Measurements from ENCODE around the gene CPTP. TPM values are rescaled to one million over a fixed set of nuclear protein-coding genes. Genes with fewer than 3 reads are reported as not detected.

The CPTP gene
- total and polyA plus RNA-seq, 2 of the 13 experiments (the other 11 are each of a cell fraction or from before 2014, with no cell fraction given): 5.5 to 9.3 TPM

GRCh38 chr1:1305300-1306069 lies 19.1 kb upstream of the CPTP start (continued):
- no peak; a peak in 2 of 4 replicates for TF ChIP-seq HMGXB4 (CRISPR knock-in tag; IDR thresholded peaks at IDR 0.05; ENCODE audit: borderline replicate concordance in 1 of 2, low read depth in 1 of 2)
- no peak for TF ChIP-seq ZNF790 (CRISPR knock-in tag; IDR thresholded peaks at IDR 0.05; ENCODE audit: borderline replicate concordance)
- no peak for TF ChIP-seq ZNF383 (CRISPR knock-in tag; IDR thresholded peaks at IDR 0.05; ENCODE audit: borderline replicate concordance)
- no peak for TF ChIP-seq GATAD1 (CRISPR knock-in tag; IDR thresholded peaks at IDR 0.05)
- TF ChIP-seq CCDC6 (CRISPR knock-in tag; IDR thresholded peaks at IDR 0.05): 0 out of 2 replicates have a peak, but pooled peaks have one; percentile 30
- TF ChIP-seq NCOA1 (CRISPR knock-in tag; IDR thresholded peaks at IDR 0.05): no peak
- TF ChIP-seq RBFOX2 (IDR thresholded peaks at IDR 0.05; ENCODE audit: low read depth, low read length): peak; percentile 50
- 0 out of 2 replicates have a peak, but pooled peaks have one; percentile 16 for TF ChIP-seq TRAFD1 (CRISPR knock-in tag; IDR thresholded peaks at IDR 0.05; ENCODE audit: borderline replicate concordance)
- no peak for TF ChIP-seq SOX13 (IDR thresholded peaks at IDR 0.05)
- TF ChIP-seq SOX13 (CRISPR knock-in tag; conservative IDR thresholded peaks at IDR 0.05 in 1 of 2, IDR thresholded peaks at IDR 0.05 in 1 of 2): peak in 1 of 2 experiments; percentile 18; a peak in 1 of 4 replicates
- TF ChIP-seq DNMT3B (CRISPR knock-in tag; conservative IDR thresholded peaks at IDR 0.05): no peak; the same call in 1 of the 2 replicates
- TF ChIP-seq KDM1A (CRISPR knock-in tag; IDR thresholded peaks at IDR 0.05): no peak
- TF ChIP-seq, protein P1, sequence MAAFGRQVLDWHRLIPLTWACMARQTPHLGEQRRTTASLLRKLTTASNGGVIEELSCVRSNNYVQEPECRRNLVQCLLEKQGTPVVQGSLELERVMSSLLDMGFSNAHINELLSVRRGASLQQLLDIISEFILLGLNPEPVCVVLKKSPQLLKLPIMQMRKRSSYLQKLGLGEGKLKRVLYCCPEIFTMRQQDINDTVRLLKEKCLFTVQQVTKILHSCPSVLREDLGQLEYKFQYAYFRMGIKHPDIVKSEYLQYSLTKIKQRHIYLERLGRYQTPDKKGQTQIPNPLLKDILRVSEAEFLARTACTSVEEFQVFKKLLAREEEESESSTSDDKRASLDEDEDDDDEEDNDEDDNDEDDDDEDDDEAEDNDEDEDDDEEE (CRISPR knock-in tag; IDR thresholded peaks at IDR 0.05): peak; percentile 22; the same call in 1 of the 2 replicates
- TF ChIP-seq SP2 (CRISPR knock-in tag; IDR thresholded peaks at IDR 0.05): no peak
- TF ChIP-seq, protein P2, sequence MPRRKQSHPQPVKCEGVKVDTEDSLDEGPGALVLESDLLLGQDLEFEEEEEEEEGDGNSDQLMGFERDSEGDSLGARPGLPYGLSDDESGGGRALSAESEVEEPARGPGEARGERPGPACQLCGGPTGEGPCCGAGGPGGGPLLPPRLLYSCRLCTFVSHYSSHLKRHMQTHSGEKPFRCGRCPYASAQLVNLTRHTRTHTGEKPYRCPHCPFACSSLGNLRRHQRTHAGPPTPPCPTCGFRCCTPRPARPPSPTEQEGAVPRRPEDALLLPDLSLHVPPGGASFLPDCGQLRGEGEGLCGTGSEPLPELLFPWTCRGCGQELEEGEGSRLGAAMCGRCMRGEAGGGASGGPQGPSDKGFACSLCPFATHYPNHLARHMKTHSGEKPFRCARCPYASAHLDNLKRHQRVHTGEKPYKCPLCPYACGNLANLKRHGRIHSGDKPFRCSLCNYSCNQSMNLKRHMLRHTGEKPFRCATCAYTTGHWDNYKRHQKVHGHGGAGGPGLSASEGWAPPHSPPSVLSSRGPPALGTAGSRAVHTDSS (CRISPR knock-in tag; conservative IDR thresholded peaks at IDR 0.05): no peak
- 0 out of 2 replicates have a peak, but pooled peaks have one; percentile 62 for TF ChIP-seq ZNF296 (CRISPR knock-in tag; conservative IDR thresholded peaks at IDR 0.05)
- TF ChIP-seq, protein P3, sequence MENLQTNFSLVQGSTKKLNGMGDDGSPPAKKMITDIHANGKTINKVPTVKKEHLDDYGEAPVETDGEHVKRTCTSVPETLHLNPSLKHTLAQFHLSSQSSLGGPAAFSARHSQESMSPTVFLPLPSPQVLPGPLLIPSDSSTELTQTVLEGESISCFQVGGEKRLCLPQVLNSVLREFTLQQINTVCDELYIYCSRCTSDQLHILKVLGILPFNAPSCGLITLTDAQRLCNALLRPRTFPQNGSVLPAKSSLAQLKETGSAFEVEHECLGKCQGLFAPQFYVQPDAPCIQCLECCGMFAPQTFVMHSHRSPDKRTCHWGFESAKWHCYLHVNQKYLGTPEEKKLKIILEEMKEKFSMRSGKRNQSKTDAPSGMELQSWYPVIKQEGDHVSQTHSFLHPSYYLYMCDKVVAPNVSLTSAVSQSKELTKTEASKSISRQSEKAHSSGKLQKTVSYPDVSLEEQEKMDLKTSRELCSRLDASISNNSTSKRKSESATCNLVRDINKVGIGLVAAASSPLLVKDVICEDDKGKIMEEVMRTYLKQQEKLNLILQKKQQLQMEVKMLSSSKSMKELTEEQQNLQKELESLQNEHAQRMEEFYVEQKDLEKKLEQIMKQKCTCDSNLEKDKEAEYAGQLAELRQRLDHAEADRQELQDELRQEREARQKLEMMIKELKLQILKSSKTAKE (CRISPR knock-in tag; IDR thresholded peaks at IDR 0.05; ENCODE audit: borderline replicate concordance): no peak
- TF ChIP-seq ZNF7 (CRISPR knock-in tag; IDR thresholded peaks at IDR 0.05): no peak
- TF ChIP-seq FOSL1 (CRISPR knock-in tag; IDR thresholded peaks at IDR 0.05; ENCODE audit: borderline replicate concordance): peak; percentile 67; the same call in 1 of the 2 replicates
- TF ChIP-seq CEBPG (CRISPR knock-in tag; IDR thresholded peaks at IDR 0.05): no peak
